K562 (cell line): ENCODE data around the gene SFMBT2. TPM values are rescaled to one million over a fixed set of nuclear protein-coding genes. Genes with fewer than 3 reads are reported as not detected.

ENCODE experiments used
- CSDE1 ChIP-seq, 2 experiments: fragments of 450-650 bp; IDR thresholded peaks; 2 replicates each; pipeline ENCODE4 v1.6.1; 2016; ENCODE audit warnings: mild to moderate bottlenecking in 1 of 2
- CXXC5 ChIP-seq: fragments of 250-450 bp; sonication (Bioruptor Pico); IDR thresholded peaks from 2 replicates; pipeline ENCODE4 v1.8.0; 2022; ENCODE audit warnings: inconsistent platforms, mild to moderate bottlenecking, moderate library complexity
- GABPB1 ChIP-seq: sonication (generic); formaldehyde crosslinking; IDR thresholded peaks from 2 replicates; pipeline ENCODE4 v1.8.0; 2022; ENCODE audit warnings: mild to moderate bottlenecking, missing genetic modification reagents
- HMGN3 ChIP-seq: IDR thresholded peaks from 2 replicates; pipeline ENCODE4 v1.6.1; 2011; ENCODE audit warnings: borderline replicate concordance, low read depth, mild to moderate bottlenecking, mixed read lengths, low read length; ENCODE audit not compliant: insufficient read length; ENCODE audit errors: extremely low read depth
- KLF13 ChIP-seq: fragments of 450-650 bp; IDR thresholded peaks from 2 replicates; pipeline ENCODE4 v1.6.1; 2016; ENCODE audit warnings: missing genetic modification characterization, low read depth, mild to moderate bottlenecking, missing compliant biosample characterization, moderate library complexity, borderline replicate concordance
- POLR2AphosphoS5 ChIP-seq: IDR thresholded peaks from 2 replicates; pipeline ENCODE4 v1.6.1; 2011; ENCODE audit warnings: mild to moderate bottlenecking, low read depth, low read length, moderate library complexity; ENCODE audit not compliant: control insufficient read depth, insufficient read depth
- RBFOX2 ChIP-seq: fragments of 200-400 bp; formaldehyde crosslinking; IDR thresholded peaks from 2 replicates; pipeline ENCODE4 v1.6.1; 2017; ENCODE audit warnings: low read depth, mild to moderate bottlenecking, low read length, moderate library complexity
- STAG1 ChIP-seq: sonication (generic); formaldehyde crosslinking; IDR thresholded peaks from 2 replicates; pipeline ENCODE4 v1.5.0; 2020; ENCODE audit warnings: missing genetic modification reagents, borderline replicate concordance
- TRIM24 ChIP-seq, 2 experiments: fragments of 450-650 bp; IDR thresholded peaks; 2 replicates each; pipeline ENCODE4 v1.6.1; 2016
- polyA plus RNA-seq, 8 experiments: library from polyadenylated mRNA; depleted of rRNA in 4 of 8; stranded (reverse) in 5 of 8; unstranded in 3 of 8; fragments of >200 nt; fragmentation: Nextera tagmentation in 2 of 8; fragmentation: Illumina TruSeq in 1 of 8; extraction: Ambion mirVana in 2 of 8; extraction: Trizol in 1 of 8; gene quantifications; 2 replicates each; pipeline versions ENCODE4 v1.2.1 to v1.2.3, GENCODE V29; 2011 to 2014; ENCODE audit warnings: inconsistent platforms in 1 of 8, missing spikeins in 1 of 8
- total RNA-seq, 7 experiments: library from RNA; depleted of rRNA in 6 of 7; stranded (reverse); fragments of >200 nt in 6 of 7; fragmentation: Illumina TruSeq in 2 of 7; extraction: Trizol in 2 of 7; gene quantifications; 2 replicates each; pipeline versions ENCODE4 v1.2.1 to v1.2.3, GENCODE V29; 2011 to 2021; ENCODE audit warnings: low replicate concordance in 1 of 7
- TF ChIP-seq, protein P1 (sequence below): sonication (generic); formaldehyde crosslinking; IDR thresholded peaks from 2 replicates; pipeline ENCODE4 v1.8.0; 2023; ENCODE audit warnings: missing genetic modification reagents, mild to moderate bottlenecking, borderline replicate concordance
- TF ChIP-seq, protein P2 (sequence below), 3 experiments: IDR thresholded peaks in 2 of 3; conservative IDR thresholded peaks in 1 of 3; 2 replicates each; pipeline ENCODE4 v1.5.1; 2011 to 2012; ENCODE audit warnings: low read length in 3 of 3, mild to moderate bottlenecking in 3 of 3, control low read depth in 2 of 3, improper control_type of control experiment in 1 of 3, inconsistent platforms in 1 of 3, low read depth in 1 of 3, mixed read lengths in 1 of 3, moderate library complexity in 1 of 3; ENCODE audit not compliant: insufficient read depth in 2 of 3
- TF ChIP-seq, protein P3 (sequence below), 2 experiments: fragments of 450-650 bp; IDR thresholded peaks; 2 replicates each; pipeline ENCODE4 v1.6.1; 2016

SFMBT2 gene
- total and polyA plus RNA-seq, 9 of the 15 experiments (the other 6 are each of a cell fraction or from before 2014, with no cell fraction given): 1.2 to 13.6 (median 7.6) TPM

DNA sequence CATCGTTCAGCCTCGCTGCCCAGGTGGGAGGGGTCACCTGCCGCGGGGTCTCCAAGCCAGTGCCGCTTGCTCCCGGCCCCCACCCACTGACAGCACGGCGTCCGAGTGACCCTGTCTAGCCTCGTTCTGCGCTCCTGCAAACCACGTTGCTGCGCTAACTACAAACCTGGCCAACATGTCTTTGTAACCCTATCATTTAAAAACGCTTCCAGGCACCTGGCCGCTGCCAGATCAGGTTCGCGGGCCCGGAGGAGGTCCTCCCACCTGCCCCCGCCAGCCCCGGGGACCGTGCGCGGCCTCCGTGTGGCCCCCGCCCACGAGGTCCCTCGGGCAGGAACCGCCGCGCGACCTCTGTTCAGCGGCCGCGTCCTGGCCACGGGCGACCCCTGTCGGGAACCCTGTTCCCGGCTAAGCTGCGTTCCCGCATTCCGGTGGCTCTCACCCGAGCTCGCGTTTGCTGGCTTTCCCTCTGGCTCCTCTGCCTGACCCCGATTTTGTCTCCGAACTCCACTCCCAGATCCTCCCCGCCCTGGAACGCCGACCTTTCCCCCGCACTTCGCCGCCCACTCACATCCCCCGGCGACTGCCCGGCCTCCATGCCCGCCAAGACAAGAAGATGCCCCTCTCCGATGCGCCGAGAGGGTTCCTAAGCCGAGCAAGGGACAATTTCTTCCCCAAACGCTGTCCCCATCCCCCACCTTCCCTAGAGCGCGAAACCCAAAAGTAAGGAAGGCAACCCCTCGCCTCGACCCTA, 2.4 kb downstream of the SFMBT2 start (continued):
- TF ChIP-seq RBFOX2 (peak; percentile 65), POLR2AphosphoS5 (peak; percentile 15; the same call in 1 of the 2 replicates), GABPB1 (peak; percentile 35; the same call in 1 of the 2 replicates), TRIM24 (IDR thresholded peaks at IDR 0.05) (peak in 1 of 2 experiments; percentile 13; a peak in 1 of 4 replicates), STAG1 (peak; percentile 66; the same call in 1 of the 2 replicates), HMGN3 (peak; percentile 33), KLF13 (tag) (peak; percentile 28; the same call in 1 of the 2 replicates), CXXC5 (peak; percentile 73), CSDE1 (IDR thresholded peaks at IDR 0.05) (no peak)
- TF ChIP-seq, protein P1, sequence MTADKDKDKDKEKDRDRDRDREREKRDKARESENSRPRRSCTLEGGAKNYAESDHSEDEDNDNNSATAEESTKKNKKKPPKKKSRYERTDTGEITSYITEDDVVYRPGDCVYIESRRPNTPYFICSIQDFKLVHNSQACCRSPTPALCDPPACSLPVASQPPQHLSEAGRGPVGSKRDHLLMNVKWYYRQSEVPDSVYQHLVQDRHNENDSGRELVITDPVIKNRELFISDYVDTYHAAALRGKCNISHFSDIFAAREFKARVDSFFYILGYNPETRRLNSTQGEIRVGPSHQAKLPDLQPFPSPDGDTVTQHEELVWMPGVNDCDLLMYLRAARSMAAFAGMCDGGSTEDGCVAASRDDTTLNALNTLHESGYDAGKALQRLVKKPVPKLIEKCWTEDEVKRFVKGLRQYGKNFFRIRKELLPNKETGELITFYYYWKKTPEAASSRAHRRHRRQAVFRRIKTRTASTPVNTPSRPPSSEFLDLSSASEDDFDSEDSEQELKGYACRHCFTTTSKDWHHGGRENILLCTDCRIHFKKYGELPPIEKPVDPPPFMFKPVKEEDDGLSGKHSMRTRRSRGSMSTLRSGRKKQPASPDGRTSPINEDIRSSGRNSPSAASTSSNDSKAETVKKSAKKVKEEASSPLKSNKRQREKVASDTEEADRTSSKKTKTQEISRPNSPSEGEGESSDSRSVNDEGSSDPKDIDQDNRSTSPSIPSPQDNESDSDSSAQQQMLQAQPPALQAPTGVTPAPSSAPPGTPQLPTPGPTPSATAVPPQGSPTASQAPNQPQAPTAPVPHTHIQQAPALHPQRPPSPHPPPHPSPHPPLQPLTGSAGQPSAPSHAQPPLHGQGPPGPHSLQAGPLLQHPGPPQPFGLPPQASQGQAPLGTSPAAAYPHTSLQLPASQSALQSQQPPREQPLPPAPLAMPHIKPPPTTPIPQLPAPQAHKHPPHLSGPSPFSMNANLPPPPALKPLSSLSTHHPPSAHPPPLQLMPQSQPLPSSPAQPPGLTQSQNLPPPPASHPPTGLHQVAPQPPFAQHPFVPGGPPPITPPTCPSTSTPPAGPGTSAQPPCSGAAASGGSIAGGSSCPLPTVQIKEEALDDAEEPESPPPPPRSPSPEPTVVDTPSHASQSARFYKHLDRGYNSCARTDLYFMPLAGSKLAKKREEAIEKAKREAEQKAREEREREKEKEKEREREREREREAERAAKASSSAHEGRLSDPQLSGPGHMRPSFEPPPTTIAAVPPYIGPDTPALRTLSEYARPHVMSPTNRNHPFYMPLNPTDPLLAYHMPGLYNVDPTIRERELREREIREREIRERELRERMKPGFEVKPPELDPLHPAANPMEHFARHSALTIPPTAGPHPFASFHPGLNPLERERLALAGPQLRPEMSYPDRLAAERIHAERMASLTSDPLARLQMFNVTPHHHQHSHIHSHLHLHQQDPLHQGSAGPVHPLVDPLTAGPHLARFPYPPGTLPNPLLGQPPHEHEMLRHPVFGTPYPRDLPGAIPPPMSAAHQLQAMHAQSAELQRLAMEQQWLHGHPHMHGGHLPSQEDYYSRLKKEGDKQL (CRISPR knock-in tag): peak; percentile 51; the same call in 1 of the 2 replicates
- TF ChIP-seq, protein P2, sequence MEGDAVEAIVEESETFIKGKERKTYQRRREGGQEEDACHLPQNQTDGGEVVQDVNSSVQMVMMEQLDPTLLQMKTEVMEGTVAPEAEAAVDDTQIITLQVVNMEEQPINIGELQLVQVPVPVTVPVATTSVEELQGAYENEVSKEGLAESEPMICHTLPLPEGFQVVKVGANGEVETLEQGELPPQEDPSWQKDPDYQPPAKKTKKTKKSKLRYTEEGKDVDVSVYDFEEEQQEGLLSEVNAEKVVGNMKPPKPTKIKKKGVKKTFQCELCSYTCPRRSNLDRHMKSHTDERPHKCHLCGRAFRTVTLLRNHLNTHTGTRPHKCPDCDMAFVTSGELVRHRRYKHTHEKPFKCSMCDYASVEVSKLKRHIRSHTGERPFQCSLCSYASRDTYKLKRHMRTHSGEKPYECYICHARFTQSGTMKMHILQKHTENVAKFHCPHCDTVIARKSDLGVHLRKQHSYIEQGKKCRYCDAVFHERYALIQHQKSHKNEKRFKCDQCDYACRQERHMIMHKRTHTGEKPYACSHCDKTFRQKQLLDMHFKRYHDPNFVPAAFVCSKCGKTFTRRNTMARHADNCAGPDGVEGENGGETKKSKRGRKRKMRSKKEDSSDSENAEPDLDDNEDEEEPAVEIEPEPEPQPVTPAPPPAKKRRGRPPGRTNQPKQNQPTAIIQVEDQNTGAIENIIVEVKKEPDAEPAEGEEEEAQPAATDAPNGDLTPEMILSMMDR (IDR thresholded peaks at IDR 0.05 in 2 of 3, conservative IDR thresholded peaks at IDR 0.05 in 1 of 3; ENCODE audit: insufficient read depth in 2 of 3, low read depth in 1 of 3, low read length in 3 of 3): peak; percentile 67 to 72 (median 70)
- TF ChIP-seq, protein P3, sequence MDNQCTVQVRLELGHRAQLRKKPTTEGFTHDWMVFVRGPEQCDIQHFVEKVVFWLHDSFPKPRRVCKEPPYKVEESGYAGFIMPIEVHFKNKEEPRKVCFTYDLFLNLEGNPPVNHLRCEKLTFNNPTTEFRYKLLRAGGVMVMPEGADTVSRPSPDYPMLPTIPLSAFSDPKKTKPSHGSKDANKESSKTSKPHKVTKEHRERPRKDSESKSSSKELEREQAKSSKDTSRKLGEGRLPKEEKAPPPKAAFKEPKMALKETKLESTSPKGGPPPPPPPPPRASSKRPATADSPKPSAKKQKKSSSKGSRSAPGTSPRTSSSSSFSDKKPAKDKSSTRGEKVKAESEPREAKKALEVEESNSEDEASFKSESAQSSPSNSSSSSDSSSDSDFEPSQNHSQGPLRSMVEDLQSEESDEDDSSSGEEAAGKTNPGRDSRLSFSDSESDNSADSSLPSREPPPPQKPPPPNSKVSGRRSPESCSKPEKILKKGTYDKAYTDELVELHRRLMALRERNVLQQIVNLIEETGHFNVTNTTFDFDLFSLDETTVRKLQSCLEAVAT (IDR thresholded peaks at IDR 0.05): no peak
